Retinal pigment epithelial cell (primary cell): ENCODE results near the gene RNF182.
A peak's percentile ranks its signal among the peaks of the same experiment; 100 is the strongest.

Experiments
- DNase-seq: peaks from one replicate; pipeline ENCODE4 v3.0.0-alpha.2; 2010; ENCODE audit warnings: low read depth
- H3K4me3 ChIP-seq: 2 replicates; pipeline ENCODE4 v1.5.1; 2011; ENCODE audit warnings: mild to moderate bottlenecking, low read length, control low read depth, moderate library complexity
- TF ChIP-seq, protein P1 (sequence below): conservative IDR thresholded peaks from 2 replicates; pipeline ENCODE4 v1.5.1; 2011; ENCODE audit warnings: low read depth, low read length, control low read depth, inconsistent platforms

The RNF182 gene

GRCh38 chr6:13924146-13924948 lies 405 bp upstream of the RNF182 start:
- peak overlapping the region; percentile 69 for H3K4me3 ChIP-seq
- DNase-seq, result no peak
- TF ChIP-seq, protein P1, sequence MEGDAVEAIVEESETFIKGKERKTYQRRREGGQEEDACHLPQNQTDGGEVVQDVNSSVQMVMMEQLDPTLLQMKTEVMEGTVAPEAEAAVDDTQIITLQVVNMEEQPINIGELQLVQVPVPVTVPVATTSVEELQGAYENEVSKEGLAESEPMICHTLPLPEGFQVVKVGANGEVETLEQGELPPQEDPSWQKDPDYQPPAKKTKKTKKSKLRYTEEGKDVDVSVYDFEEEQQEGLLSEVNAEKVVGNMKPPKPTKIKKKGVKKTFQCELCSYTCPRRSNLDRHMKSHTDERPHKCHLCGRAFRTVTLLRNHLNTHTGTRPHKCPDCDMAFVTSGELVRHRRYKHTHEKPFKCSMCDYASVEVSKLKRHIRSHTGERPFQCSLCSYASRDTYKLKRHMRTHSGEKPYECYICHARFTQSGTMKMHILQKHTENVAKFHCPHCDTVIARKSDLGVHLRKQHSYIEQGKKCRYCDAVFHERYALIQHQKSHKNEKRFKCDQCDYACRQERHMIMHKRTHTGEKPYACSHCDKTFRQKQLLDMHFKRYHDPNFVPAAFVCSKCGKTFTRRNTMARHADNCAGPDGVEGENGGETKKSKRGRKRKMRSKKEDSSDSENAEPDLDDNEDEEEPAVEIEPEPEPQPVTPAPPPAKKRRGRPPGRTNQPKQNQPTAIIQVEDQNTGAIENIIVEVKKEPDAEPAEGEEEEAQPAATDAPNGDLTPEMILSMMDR, result no peak

- no peak overlapping the region for H3K4me3 ChIP-seq
- no peak for DNase-seq
- TF ChIP-seq, protein P1, result no peak
Observed at GRCh38 chr6:13926378-13926777, 1.6 kb downstream of the RNF182 start.

- H3K4me3 ChIP-seq, result no peak overlapping the region
- TF ChIP-seq, protein P1, result peak; percentile 19
- DNase-seq, result no peak
Observed at GRCh38 chr6:13927203-13927602, 2.5 kb downstream of the RNF182 start.

DNA sequence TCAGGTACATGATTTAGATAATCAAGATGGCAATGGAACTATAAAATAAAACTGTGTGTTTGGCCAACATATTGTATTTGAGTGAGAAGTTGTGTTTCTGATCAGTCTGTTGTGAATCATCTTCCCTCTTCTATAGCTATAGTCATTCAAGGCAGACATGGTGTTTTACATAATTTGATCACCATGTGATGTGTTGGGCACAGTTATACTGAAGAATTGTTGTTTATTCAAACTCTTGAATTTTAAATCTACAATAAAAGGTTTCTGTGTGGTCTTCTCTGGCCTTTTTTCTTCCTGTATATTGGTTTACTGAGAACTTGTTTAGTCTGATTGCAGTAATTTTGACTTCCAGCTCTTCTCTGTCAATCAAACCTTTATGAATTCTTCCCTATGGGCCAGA lies 4.4 kb downstream of the RNF182 start:
- TF ChIP-seq, protein P1, result no peak
- no peak overlapping the region for H3K4me3 ChIP-seq
- DNase-seq, result no peak

GRCh38 chr6:13931797-13932402 lies 7.1 kb downstream of the RNF182 start:
- TF ChIP-seq, protein P1, result no peak
- DNase-seq, result no peak

GRCh38 chr6:13932785-13933184 lies 8.0 kb downstream of the RNF182 start:
- TF ChIP-seq, protein P1, result no peak
- no peak for DNase-seq
- H3K4me3 ChIP-seq, result no peak overlapping the region

More at GRCh38 chr6:13931797-13932402, 7.1 kb downstream of the RNF182 start:
- no peak overlapping the region for H3K4me3 ChIP-seq

DNA sequence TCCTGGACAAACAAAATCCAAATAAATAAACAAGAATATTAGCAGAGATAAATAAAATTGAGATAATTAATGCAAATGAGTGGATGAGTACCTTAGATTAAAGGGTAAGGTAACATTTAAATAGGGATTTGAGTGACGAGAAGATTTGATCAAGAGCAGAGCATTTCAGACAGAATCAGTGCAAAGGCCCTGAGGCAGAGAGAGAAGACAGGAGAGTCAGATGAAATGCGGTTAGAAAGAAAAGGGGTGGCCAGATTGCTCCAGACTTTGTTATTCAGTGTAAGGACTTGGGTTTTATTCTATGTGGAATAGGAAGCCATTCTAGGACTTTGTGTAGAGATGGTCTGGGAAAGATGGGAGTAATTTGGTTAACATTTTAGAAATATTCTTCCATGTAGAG lies 10.0 kb downstream of the RNF182 start:
- TF ChIP-seq, protein P1, result no peak
- H3K4me3 ChIP-seq, result no peak overlapping the region
- DNase-seq, result no peak
